ENCODE measurements around the gene MVD. TPM values are rescaled to one million over a fixed set of nuclear protein-coding genes. Genes with fewer than 3 reads are reported as not detected.

The MVD gene
- polyA plus RNA-seq, 3 donors = 9.0 to 17.9 (median 12.2) TPM

DNA sequence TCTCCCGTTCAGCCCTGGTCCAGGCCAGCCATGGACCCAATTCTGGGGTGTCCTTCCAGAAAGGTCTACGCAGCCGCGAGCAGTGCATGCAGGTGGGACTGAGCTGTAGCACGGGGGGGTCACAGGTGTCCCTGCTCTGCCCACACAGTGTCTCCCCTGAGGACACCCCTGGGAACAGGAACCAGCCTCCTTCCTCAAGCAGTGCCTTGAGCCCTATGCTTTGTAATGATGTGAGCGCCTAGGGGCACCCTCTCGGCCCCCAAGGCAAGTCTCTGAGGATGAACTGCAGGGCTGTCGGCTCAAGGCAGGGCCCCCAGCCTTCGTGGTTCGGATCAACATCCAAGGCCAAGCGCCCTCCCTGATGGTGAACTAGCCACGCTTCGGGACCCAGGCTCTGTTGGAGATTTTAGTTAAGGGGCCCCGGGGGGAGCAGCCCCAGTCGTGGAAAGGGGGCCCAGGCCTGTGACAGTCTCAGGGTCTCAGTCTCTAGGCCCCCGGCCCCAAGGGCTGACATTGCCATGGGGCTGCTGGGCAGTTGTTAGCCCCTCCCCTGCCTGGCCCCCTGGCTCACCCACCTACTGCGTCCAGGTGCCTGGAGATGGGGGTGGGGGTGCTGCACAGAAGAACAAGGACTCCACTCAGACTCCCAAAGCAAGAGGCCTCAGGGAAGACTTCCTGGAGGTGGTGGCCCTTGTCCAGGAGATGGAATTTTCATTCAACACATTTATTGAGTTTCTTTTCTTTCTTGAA is 22.2 kb downstream of the MVD start:
- Histone ChIP-seq H3K9ac (ENCODE audit: insufficient read depth, low read length, poor library complexity, severe bottlenecking) (no peak overlapping the region), H3K4me2 (replicated peaks; ENCODE audit: extremely low read depth, low read length, poor library complexity, severe bottlenecking) (no peak overlapping the region), H3K27ac (ENCODE audit: low read depth in 1 of 2, low read length in 2 of 2) (peak overlapping the region in 1 of 2 donors; percentile 0), H3K79me2 (ENCODE audit: insufficient read depth, low read length) (peaks cover 14% of the 10 kb centered on the region), H4K20me1 (ENCODE audit: insufficient read depth, low read length) (peaks cover 76% of the 10 kb centered on the region), H3K27me3 (ENCODE audit: control insufficient read depth in 2 of 2, insufficient read depth in 2 of 2, low read length in 2 of 2) (peaks cover 21 to 50% of the 10 kb centered on the region in 2 donors), H3K36me3 (replicated peaks in 1 of 2; ENCODE audit: control insufficient read depth in 1 of 2, insufficient read depth in 2 of 2, low read length in 2 of 2) (peaks cover 24 to 29% of the 10 kb centered on the region in 2 donors), H3K4me3 (replicated peaks in 1 of 3; ENCODE audit: low read depth in 2 of 3, low read length in 3 of 3) (no peak overlapping the region), H2AFZ (ENCODE audit: insufficient read depth, low read depth, low read length, poor library complexity, severe bottlenecking) (no peak overlapping the region), H3K9me3 (replicated peaks in 1 of 2; ENCODE audit: control insufficient read depth in 1 of 2, insufficient read depth in 1 of 2, low read length in 2 of 2) (peaks cover 0 to 5% of the 10 kb centered on the region in 2 donors), H3K4me1 (ENCODE audit: control insufficient read depth in 1 of 2, insufficient read depth in 2 of 2, low read length in 2 of 2) (peaks cover 4 to 10% of the 10 kb centered on the region in 2 donors)
- Mint-ChIP-seq H3K27ac (peak overlapping the region in 3 of 7 donors; percentile 36 to 78 (median 50)), H3K4me3 (peak overlapping the region in 1 of 2 donors; percentile 70), H3K9me3 (peaks cover 0 to 16% (median 8%) of the 10 kb centered on the region in 7 donors), H3K36me3 (peaks cover 26 to 33% of the 10 kb centered on the region in 2 donors), H3K27me3 (ENCODE audit: low read depth in 3 of 3) (peaks cover 46 to 58% (median 49%) of the 10 kb centered on the region in 3 donors), H3K4me1 (peaks cover 36% of the 10 kb centered on the region)
- DNase-seq = no peak
- WGBS (ENCODE audit: insufficient coverage) = 58% methylated on average over 14 of the region's 17 CpGs
- intact Hi-C loops (cut with micrococcal nuclease) = no loop called here
- TF ChIP-seq, protein P1, sequence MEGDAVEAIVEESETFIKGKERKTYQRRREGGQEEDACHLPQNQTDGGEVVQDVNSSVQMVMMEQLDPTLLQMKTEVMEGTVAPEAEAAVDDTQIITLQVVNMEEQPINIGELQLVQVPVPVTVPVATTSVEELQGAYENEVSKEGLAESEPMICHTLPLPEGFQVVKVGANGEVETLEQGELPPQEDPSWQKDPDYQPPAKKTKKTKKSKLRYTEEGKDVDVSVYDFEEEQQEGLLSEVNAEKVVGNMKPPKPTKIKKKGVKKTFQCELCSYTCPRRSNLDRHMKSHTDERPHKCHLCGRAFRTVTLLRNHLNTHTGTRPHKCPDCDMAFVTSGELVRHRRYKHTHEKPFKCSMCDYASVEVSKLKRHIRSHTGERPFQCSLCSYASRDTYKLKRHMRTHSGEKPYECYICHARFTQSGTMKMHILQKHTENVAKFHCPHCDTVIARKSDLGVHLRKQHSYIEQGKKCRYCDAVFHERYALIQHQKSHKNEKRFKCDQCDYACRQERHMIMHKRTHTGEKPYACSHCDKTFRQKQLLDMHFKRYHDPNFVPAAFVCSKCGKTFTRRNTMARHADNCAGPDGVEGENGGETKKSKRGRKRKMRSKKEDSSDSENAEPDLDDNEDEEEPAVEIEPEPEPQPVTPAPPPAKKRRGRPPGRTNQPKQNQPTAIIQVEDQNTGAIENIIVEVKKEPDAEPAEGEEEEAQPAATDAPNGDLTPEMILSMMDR (IDR thresholded peaks at IDR 0.05) = no peak

DNA sequence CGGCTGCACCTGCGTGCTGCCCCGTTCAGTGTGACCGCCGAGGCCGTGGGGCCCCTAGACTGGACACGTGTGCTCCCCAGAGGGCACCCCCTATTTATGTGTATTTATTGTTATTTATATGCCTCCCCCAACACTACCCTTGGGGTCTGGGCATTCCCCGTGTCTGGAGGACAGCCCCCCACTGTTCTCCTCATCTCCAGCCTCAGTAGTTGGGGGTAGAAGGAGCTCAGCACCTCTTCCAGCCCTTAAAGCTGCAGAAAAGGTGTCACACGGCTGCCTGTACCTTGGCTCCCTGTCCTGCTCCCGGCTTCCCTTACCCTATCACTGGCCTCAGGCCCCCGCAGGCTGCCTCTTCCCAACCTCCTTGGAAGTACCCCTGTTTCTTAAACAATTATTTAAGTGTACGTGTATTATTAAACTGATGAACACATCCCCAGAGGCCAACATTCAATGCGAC is 22.8 kb downstream of the MVD start:
- no peak for DNase-seq
- Histone ChIP-seq H3K4me1 (ENCODE audit: control insufficient read depth in 1 of 2, insufficient read depth in 2 of 2, low read length in 2 of 2) (peaks cover 9 to 16% of the 10 kb centered on the region in 2 donors), H3K9me3 (replicated peaks in 1 of 2; ENCODE audit: control insufficient read depth in 1 of 2, insufficient read depth in 1 of 2, low read length in 2 of 2) (peaks cover 0 to 5% of the 10 kb centered on the region in 2 donors), H3K4me2 (replicated peaks; ENCODE audit: extremely low read depth, low read length, poor library complexity, severe bottlenecking) (no peak overlapping the region), H3K36me3 (replicated peaks in 1 of 2; ENCODE audit: control insufficient read depth in 1 of 2, insufficient read depth in 2 of 2, low read length in 2 of 2) (peaks cover 17 to 23% of the 10 kb centered on the region in 2 donors), H3K79me2 (ENCODE audit: insufficient read depth, low read length) (peaks cover 8% of the 10 kb centered on the region), H4K20me1 (ENCODE audit: insufficient read depth, low read length) (peaks cover 76% of the 10 kb centered on the region), H3K4me3 (replicated peaks in 1 of 3; ENCODE audit: low read depth in 2 of 3, low read length in 3 of 3) (no peak overlapping the region), H2AFZ (ENCODE audit: insufficient read depth, low read depth, low read length, poor library complexity, severe bottlenecking) (no peak overlapping the region), H3K27ac (ENCODE audit: low read depth in 1 of 2, low read length in 2 of 2) (no peak overlapping the region), H3K9ac (ENCODE audit: insufficient read depth, low read length, poor library complexity, severe bottlenecking) (no peak overlapping the region), H3K27me3 (ENCODE audit: control insufficient read depth in 2 of 2, insufficient read depth in 2 of 2, low read length in 2 of 2) (peaks cover 21 to 56% of the 10 kb centered on the region in 2 donors)
- Mint-ChIP-seq H3K4me1 (peaks cover 36% of the 10 kb centered on the region), H3K9me3 (peaks cover 0 to 15% (median 8%) of the 10 kb centered on the region in 7 donors), H3K4me3 (peak overlapping the region in 1 of 2 donors; percentile 51), H3K27me3 (ENCODE audit: low read depth in 3 of 3) (peaks cover 48 to 64% (median 54%) of the 10 kb centered on the region in 3 donors), H3K27ac (peak overlapping the region in 3 of 7 donors; percentile 23 to 50 (median 36)), H3K36me3 (peaks cover 20 to 26% of the 10 kb centered on the region in 2 donors)
- 60% methylated on average over 3 of the region's 13 CpGs for WGBS (ENCODE audit: insufficient coverage)
- intact Hi-C loops (cut with micrococcal nuclease) = no loop called here
- TF ChIP-seq, protein P1 (IDR thresholded peaks at IDR 0.05) = no peak

All from CD14-positive monocyte (primary cell).